ENCODE results near the gene CADM4.
"Not testable (repeated sequence)": the region's sequence is repeated elsewhere in the genome, so short reads cannot be mapped to it uniquely, and the experiment has no call there.

GRCh38 chr19:43600326-43600725 is 39.3 kb downstream of the CADM4 start:
- not testable (repeated sequence) for TF ChIP-seq FOSL1 (IDR thresholded peaks at IDR 0.05; ENCODE audit: insufficient read depth, low read depth, low read length); CTCF (IDR thresholded peaks at IDR 0.05; ENCODE audit: control extremely low read depth in 1 of 3, insufficient read depth in 1 of 3, low read depth in 1 of 3, low read length in 3 of 3); JUN (IDR thresholded peaks at IDR 0.05; ENCODE audit: low read depth, low read length); RBBP5 (IDR thresholded peaks at IDR 0.05; ENCODE audit: borderline replicate concordance, low read depth, low read length); USF2 (IDR thresholded peaks at IDR 0.05; ENCODE audit: low read length)
